GM12801 (cell line): Measurements from ENCODE around the gene SPCS1.

Source experiments
- CTCF ChIP-seq: IDR thresholded peaks from one replicate; pipeline ENCODE4 v1.5.1; 2011; ENCODE audit warnings: control low read depth; ENCODE audit not compliant: insufficient read length; ENCODE audit errors: extremely low read depth

Gene SPCS1

GRCh38 chr3:52695798-52696671 lies 9.9 kb upstream of the SPCS1 start:
- no peak for TF ChIP-seq CTCF

GRCh38 chr3:52696830-52697631 lies 8.9 kb upstream of the SPCS1 start:
- TF ChIP-seq CTCF: no peak

GRCh38 chr3:52697632-52697965 lies 8.3 kb upstream of the SPCS1 start:
- no peak for TF ChIP-seq CTCF

- TF ChIP-seq CTCF: no peak
These were observed 2.6 kb upstream of the SPCS1 start for GRCh38 chr3:52703341-52703740.

- no peak for TF ChIP-seq CTCF
These were observed 1.1 kb upstream of the SPCS1 start for GRCh38 chr3:52704611-52705437.

- TF ChIP-seq CTCF: no peak
These were observed 543 bp upstream of the SPCS1 start for GRCh38 chr3:52705438-52705687.

GRCh38 chr3:52707585-52707984 lies 1.7 kb downstream of the SPCS1 start:
- TF ChIP-seq CTCF: no peak
